Measurements from ENCODE around the gene GPR21.

The GPR21 gene

GRCh38 chr9:123061216-123061615 is 27.7 kb downstream of the GPR21 start:
- FAIRE-seq (no peak), DNase-seq (ENCODE audit: extremely low spot score, insufficient read length, low read depth) (no peak)

- DNase-seq (ENCODE audit: extremely low spot score, insufficient read length, low read depth) (no peak), FAIRE-seq (no peak)
Observed at GRCh38 chr9:123062351-123063176, 29.1 kb downstream of the GPR21 start.

- DNase-seq (ENCODE audit: extremely low spot score, insufficient read length, low read depth), result no peak
- no peak for FAIRE-seq
Observed at GRCh38 chr9:123063177-123063598, 29.7 kb downstream of the GPR21 start.

- FAIRE-seq, result no peak
- DNase-seq (ENCODE audit: extremely low spot score, insufficient read length, low read depth), result no peak
Observed at GRCh38 chr9:123063896-123064295, 30.4 kb downstream of the GPR21 start.

GRCh38 chr9:123064716-123065115 is 31.2 kb downstream of the GPR21 start:
- no peak for FAIRE-seq
- no peak for DNase-seq (ENCODE audit: extremely low spot score, insufficient read length, low read depth)

- FAIRE-seq, result no peak
- no peak for DNase-seq (ENCODE audit: extremely low spot score, insufficient read length, low read depth)
Observed at GRCh38 chr9:123065196-123065595, 31.7 kb downstream of the GPR21 start.

- FAIRE-seq (no peak), DNase-seq (ENCODE audit: extremely low spot score, insufficient read length, low read depth) (no peak)
Observed at GRCh38 chr9:123067136-123067535, 33.7 kb downstream of the GPR21 start.

- FAIRE-seq, result no peak
- no peak for DNase-seq (ENCODE audit: extremely low spot score, insufficient read length, low read depth)
Observed at GRCh38 chr9:123069010-123069481, 35.6 kb downstream of the GPR21 start.

GRCh38 chr9:123070198-123070597 is 36.7 kb downstream of the GPR21 start:
- DNase-seq (ENCODE audit: extremely low spot score, insufficient read length, low read depth), result no peak
- no peak for FAIRE-seq

- FAIRE-seq (no peak), DNase-seq (ENCODE audit: extremely low spot score, insufficient read length, low read depth) (no peak)
Observed at GRCh38 chr9:123072407-123072995, 39.0 kb downstream of the GPR21 start.

- no peak for FAIRE-seq
Observed at GRCh38 chr9:123073441-123073840, 40.0 kb downstream of the GPR21 start.

GRCh38 chr9:123073991-123074422 is 40.5 kb downstream of the GPR21 start:
- FAIRE-seq, result no peak
- DNase-seq (ENCODE audit: extremely low spot score, insufficient read length, low read depth), result no peak

More at GRCh38 chr9:123073441-123073840, 40.0 kb downstream of the GPR21 start:
- DNase-seq (ENCODE audit: extremely low spot score, insufficient read length, low read depth), result no peak

GRCh38 chr9:123074628-123075027 is 41.2 kb downstream of the GPR21 start:
- FAIRE-seq, result no peak
- DNase-seq (ENCODE audit: extremely low spot score, insufficient read length, low read depth), result no peak

GRCh38 chr9:123080444-123080843 is 47.0 kb downstream of the GPR21 start:
- FAIRE-seq, result no peak
- no peak for DNase-seq (ENCODE audit: extremely low spot score, insufficient read length, low read depth)

GRCh38 chr9:123081824-123082223 is 48.4 kb downstream of the GPR21 start:
- DNase-seq (ENCODE audit: extremely low spot score, insufficient read length, low read depth), result no peak
- peak; percentile 62 for FAIRE-seq

- FAIRE-seq, result no peak
- no peak for DNase-seq (ENCODE audit: extremely low spot score, insufficient read length, low read depth)
Observed at GRCh38 chr9:123083680-123084079, 50.2 kb downstream of the GPR21 start.

GRCh38 chr9:123084256-123084655 is 50.8 kb downstream of the GPR21 start:
- FAIRE-seq, result no peak
- no peak for DNase-seq (ENCODE audit: extremely low spot score, insufficient read length, low read depth)

All from GM18507 (cell line).